NB4 (cell line): ENCODE results near the gene C11orf71.

ENCODE experiments used
- DNase-seq: peaks from one replicate; pipeline ENCODE4 v3.0.0; 2010; ENCODE audit warnings: low read depth
- H3K4me3 ChIP-seq: one replicate; pipeline ENCODE4 v1.5.1; 2011; ENCODE audit warnings: mild to moderate bottlenecking, low read depth, low read length, moderate library complexity
- MYC ChIP-seq: IDR thresholded peaks from 2 replicates; pipeline ENCODE4 v1.6.1; 2011; ENCODE audit warnings: low read depth, low read length
- POLR2A ChIP-seq: IDR thresholded peaks from 2 replicates; pipeline ENCODE4 v1.6.1; 2011; ENCODE audit warnings: mild to moderate bottlenecking; ENCODE audit not compliant: insufficient read length; ENCODE audit errors: extremely low read depth
- TF ChIP-seq, protein P1 (sequence below): IDR thresholded peaks from one replicate; pipeline ENCODE4 v1.5.1; 2012; ENCODE audit warnings: low read depth, low read length
- TF ChIP-seq, protein P2 (sequence below): IDR thresholded peaks from 2 replicates; pipeline ENCODE4 v1.6.1; 2011; ENCODE audit warnings: low read depth, low read length

Gene C11orf71

DNA sequence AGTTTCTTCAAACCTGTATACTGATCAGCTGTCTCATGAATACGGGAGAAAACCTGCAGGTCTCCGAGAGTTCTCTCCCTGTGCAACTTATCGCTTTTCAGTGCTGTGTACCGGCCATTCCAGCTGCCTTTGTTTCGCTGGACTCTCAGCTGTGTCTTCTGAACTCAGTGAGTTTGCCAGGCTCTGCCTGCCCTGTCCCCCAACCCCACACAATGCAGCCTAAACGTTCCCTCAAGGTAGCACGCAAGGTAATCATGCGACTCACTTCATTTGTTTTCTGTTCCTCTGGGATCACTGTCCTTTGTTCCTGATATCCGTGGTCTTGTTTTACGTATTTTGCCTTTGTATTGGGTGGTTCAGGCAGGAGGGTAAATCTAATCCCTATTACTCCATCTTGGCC, 13.6 kb upstream of the C11orf71 start:
- DNase-seq: no peak
- TF ChIP-seq, protein P1, sequence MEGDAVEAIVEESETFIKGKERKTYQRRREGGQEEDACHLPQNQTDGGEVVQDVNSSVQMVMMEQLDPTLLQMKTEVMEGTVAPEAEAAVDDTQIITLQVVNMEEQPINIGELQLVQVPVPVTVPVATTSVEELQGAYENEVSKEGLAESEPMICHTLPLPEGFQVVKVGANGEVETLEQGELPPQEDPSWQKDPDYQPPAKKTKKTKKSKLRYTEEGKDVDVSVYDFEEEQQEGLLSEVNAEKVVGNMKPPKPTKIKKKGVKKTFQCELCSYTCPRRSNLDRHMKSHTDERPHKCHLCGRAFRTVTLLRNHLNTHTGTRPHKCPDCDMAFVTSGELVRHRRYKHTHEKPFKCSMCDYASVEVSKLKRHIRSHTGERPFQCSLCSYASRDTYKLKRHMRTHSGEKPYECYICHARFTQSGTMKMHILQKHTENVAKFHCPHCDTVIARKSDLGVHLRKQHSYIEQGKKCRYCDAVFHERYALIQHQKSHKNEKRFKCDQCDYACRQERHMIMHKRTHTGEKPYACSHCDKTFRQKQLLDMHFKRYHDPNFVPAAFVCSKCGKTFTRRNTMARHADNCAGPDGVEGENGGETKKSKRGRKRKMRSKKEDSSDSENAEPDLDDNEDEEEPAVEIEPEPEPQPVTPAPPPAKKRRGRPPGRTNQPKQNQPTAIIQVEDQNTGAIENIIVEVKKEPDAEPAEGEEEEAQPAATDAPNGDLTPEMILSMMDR: no peak
- TF ChIP-seq POLR2A (no peak), MYC (no peak)
- TF ChIP-seq, protein P2, sequence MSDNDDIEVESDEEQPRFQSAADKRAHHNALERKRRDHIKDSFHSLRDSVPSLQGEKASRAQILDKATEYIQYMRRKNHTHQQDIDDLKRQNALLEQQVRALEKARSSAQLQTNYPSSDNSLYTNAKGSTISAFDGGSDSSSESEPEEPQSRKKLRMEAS: no peak

DNA sequence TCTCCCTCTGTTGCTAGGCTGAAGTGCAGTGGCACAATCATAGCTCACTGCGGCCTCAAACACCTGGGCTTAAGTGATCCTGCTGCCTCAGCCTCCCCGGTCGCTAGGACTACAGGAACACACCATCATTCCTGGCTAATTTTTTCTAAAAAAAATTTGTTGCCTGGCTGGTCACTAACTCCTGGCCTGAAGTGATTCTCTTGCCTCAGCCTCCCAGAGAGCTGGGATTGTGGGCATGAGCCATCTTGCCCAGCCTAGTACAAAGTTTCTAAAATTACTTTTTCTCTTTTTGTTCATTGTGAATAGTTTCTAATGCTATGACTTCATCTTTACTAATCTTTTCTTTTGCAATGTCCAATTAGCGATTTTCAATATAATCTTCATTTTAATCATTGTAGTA, 12.6 kb upstream of the C11orf71 start:
- DNase-seq: no peak
- no peak overlapping the region for H3K4me3 ChIP-seq
- TF ChIP-seq, protein P1: no peak
- TF ChIP-seq MYC (no peak), POLR2A (no peak)
- TF ChIP-seq, protein P2: no peak

More for the DNA sequence above, 13.6 kb upstream of the C11orf71 start:
- H3K4me3 ChIP-seq: no peak overlapping the region

DNA sequence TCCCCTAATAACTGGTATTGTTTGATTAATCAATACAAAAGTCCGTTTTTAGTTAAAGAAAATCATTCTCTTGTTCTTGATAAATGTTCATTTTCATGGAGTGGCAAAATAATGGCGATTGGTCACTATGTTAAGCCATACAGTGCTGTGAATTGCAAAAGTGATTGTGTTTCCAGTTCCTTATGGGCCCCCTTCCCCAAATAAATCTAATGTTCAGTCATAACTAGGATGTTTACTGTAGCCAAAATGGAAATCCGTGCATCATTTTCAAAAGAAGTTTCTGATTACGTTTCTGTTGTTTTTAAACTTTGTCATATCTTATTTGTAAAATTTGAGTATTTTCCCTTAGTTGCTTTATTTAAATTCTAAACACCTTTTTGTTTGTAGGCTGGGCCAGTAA, 1.0 kb upstream of the C11orf71 start:
- peak; percentile 47 for DNase-seq
- TF ChIP-seq, protein P2: no peak
- TF ChIP-seq POLR2A: no peak
- TF ChIP-seq, protein P1: no peak
- TF ChIP-seq MYC: no peak
- H3K4me3 ChIP-seq: peak overlapping the region; percentile 83

DNA sequence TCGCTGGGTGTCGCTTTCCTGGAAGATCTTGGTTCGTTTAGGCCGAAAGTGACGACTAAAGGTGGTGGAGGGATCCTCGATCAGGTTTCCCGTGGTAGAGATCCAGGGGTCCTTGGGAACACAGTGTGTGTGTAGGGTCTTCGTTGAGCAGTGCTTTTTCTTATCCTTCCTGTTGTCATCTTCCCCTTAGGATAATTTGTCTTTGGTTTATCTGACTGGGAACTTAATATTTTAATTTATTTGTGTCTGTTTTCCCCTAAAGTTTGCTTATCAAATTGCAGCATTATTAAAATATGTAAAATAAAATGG, 558 bp upstream of the C11orf71 start:
- DNase-seq: no peak
- no peak for TF ChIP-seq MYC
- TF ChIP-seq, protein P1: no peak
- no peak for TF ChIP-seq POLR2A
- TF ChIP-seq, protein P2: no peak
- peak overlapping the region; percentile 83 for H3K4me3 ChIP-seq

DNA sequence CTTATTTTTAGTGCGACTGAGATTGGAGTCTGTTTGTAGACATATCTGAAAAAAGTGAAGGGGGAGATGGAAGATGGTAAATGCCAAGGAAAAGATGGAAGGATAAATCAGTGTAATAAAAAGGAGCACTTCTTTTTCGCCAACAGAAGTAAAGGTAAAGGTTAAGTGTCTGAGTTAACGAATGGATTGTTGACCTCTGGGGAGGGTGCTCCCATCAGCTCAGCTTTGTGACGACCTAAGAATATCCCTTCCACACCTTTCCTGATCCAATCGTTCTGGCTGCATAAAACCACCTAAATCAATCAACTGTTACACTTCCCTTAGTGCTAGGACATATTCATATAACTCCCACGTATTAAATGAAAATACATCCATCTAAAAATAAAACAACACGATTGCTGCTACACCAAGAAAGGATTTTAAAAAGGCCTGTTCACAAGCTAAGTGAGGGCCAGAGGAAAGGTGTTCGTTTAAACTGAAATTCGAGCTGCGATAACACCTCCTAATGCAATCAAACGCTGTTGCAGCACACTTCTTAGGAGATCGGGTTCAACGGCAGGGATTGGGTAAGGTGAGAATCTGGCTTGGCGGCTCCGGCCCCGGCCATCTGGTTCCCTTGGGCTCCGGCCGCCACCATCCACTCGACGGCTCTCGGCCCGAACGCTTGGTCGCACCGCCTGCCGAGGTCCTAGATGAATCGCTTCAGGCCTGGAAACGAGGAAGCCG, 658 bp downstream of the C11orf71 start:
- H3K4me3 ChIP-seq: peak overlapping the region; percentile 83
- DNase-seq: no peak
- no peak for TF ChIP-seq MYC
- TF ChIP-seq POLR2A: no peak
- TF ChIP-seq, protein P2: no peak
- TF ChIP-seq, protein P1: no peak
